Neural crest cell (in vitro differentiated cells): ENCODE measurements around the gene COL25A1. TPM values are rescaled to one million over a fixed set of nuclear protein-coding genes. Genes with fewer than 3 reads are reported as not detected.

Experiments
- DNase-seq: peaks from one replicate; pipeline ENCODE4 v3.0.0; 2021; ENCODE audit warnings: low read depth, mixed read lengths, low spot score
- H3K27ac Mint-ChIP-seq: one replicate; pipeline ENCODE4 v1.8.0; 2021; ENCODE audit warnings: mild to moderate bottlenecking, mixed read lengths; ENCODE audit not compliant: unreplicated experiment
- H3K27me3 Mint-ChIP-seq: 2 replicates; pipeline ENCODE4 v1.8.0; 2021; ENCODE audit warnings: low read depth, mild to moderate bottlenecking, mixed read lengths
- H3K36me3 Mint-ChIP-seq: 2 replicates; pipeline ENCODE4 v1.8.0; 2021; ENCODE audit warnings: low read depth, mild to moderate bottlenecking, mixed read lengths
- H3K4me1 Mint-ChIP-seq: 2 replicates; pipeline ENCODE4 v1.8.0; 2021; ENCODE audit warnings: mixed read lengths
- H3K4me3 Mint-ChIP-seq: one replicate; pipeline ENCODE4 v1.8.0; 2021; ENCODE audit warnings: mild to moderate bottlenecking, mixed read lengths
- H3K9me3 Mint-ChIP-seq: 2 replicates; pipeline ENCODE4 v1.8.0; 2021; ENCODE audit warnings: mixed read lengths
- CTCF ChIP-seq: fragments of 200-600 bp; sonication (generic); conservative IDR thresholded peaks from 2 replicates; pipeline ENCODE4 v1.5.0; 2021; ENCODE audit warnings: antibody characterized with exemption, mild to moderate bottlenecking
- total RNA-seq: library from RNA; stranded (reverse); gene quantifications from 2 replicates; pipeline ENCODE4 v1.2.1, GENCODE V29; 2021

COL25A1 gene
- total RNA-seq, 1 donor from 2014 or later = 39.3 TPM

GRCh38 chr4:109163493-109163892, 139.0 kb downstream of the COL25A1 start:
- H3K27ac Mint-ChIP-seq = no peak overlapping the region
- no peaks in the 10 kb centered on the region for H3K27me3 Mint-ChIP-seq
- no peaks in the 10 kb centered on the region for H3K9me3 Mint-ChIP-seq
- H3K36me3 Mint-ChIP-seq = peaks cover 3% of the 10 kb centered on the region
- peaks cover 76% of the 10 kb centered on the region for H3K4me1 Mint-ChIP-seq
- no peak for TF ChIP-seq CTCF
- H3K4me3 Mint-ChIP-seq = no peak overlapping the region
- DNase-seq = no peak

GRCh38 chr4:109162759-109163158, 139.7 kb downstream of the COL25A1 start:
- no peaks in the 10 kb centered on the region for H3K27me3 Mint-ChIP-seq
- H3K36me3 Mint-ChIP-seq = peaks cover 3% of the 10 kb centered on the region
- H3K4me1 Mint-ChIP-seq = peaks cover 72% of the 10 kb centered on the region
- no peak overlapping the region for H3K4me3 Mint-ChIP-seq
- peak overlapping the region; percentile 8 for H3K27ac Mint-ChIP-seq
- H3K9me3 Mint-ChIP-seq = no peaks in the 10 kb centered on the region
- peak; percentile 15 for TF ChIP-seq CTCF
- DNase-seq = no peak

- TF ChIP-seq CTCF = no peak
- Mint-ChIP-seq H3K4me3 (peak overlapping the region; percentile 80), H3K9me3 (no peaks in the 10 kb centered on the region), H3K4me1 (peaks cover 73% of the 10 kb centered on the region), H3K27ac (peak overlapping the region; percentile 60), H3K36me3 (no peaks in the 10 kb centered on the region), H3K27me3 (no peaks in the 10 kb centered on the region)
- DNase-seq = no peak
These were observed 142.0 kb downstream of the COL25A1 start for GRCh38 chr4:109160494-109160893.

GRCh38 chr4:109157696-109158095, 144.8 kb downstream of the COL25A1 start:
- no peak for TF ChIP-seq CTCF
- Mint-ChIP-seq H3K36me3 (no peaks in the 10 kb centered on the region), H3K4me3 (no peak overlapping the region), H3K27me3 (peaks cover 2% of the 10 kb centered on the region), H3K4me1 (peaks cover 69% of the 10 kb centered on the region), H3K9me3 (no peaks in the 10 kb centered on the region), H3K27ac (no peak overlapping the region)
- no peak for DNase-seq

GRCh38 chr4:109157205-109157604, 145.3 kb downstream of the COL25A1 start:
- Mint-ChIP-seq H3K4me1 (peaks cover 69% of the 10 kb centered on the region), H3K36me3 (no peaks in the 10 kb centered on the region), H3K9me3 (no peaks in the 10 kb centered on the region), H3K27ac (no peak overlapping the region), H3K27me3 (peaks cover 2% of the 10 kb centered on the region), H3K4me3 (no peak overlapping the region)
- no peak for DNase-seq
- no peak for TF ChIP-seq CTCF

- Mint-ChIP-seq H3K4me3 (no peak overlapping the region), H3K27ac (peak overlapping the region; percentile 10), H3K4me1 (peaks cover 65% of the 10 kb centered on the region)
These were observed 146.1 kb downstream of the COL25A1 start for GRCh38 chr4:109156356-109156755.

More at GRCh38 chr4:109156356-109156755, 146.1 kb downstream of the COL25A1 start:
- Mint-ChIP-seq H3K27me3 (peaks cover 2% of the 10 kb centered on the region), H3K36me3 (no peaks in the 10 kb centered on the region), H3K9me3 (no peaks in the 10 kb centered on the region)
- TF ChIP-seq CTCF = no peak
- DNase-seq = no peak
